HUES64 (cell line): Measurements from ENCODE around the gene NUFIP1.

Experiments
- H3K27ac ChIP-seq: 2 replicates; pipeline ENCODE4 v1.7.0; 2013; ENCODE audit warnings: low read depth, low read length, inconsistent platforms
- H3K27me3 ChIP-seq: 2 replicates; pipeline ENCODE4 v1.6.1; 2013; ENCODE audit warnings: mild to moderate bottlenecking, low read length; ENCODE audit not compliant: insufficient read depth
- H3K36me3 ChIP-seq: 2 replicates; pipeline ENCODE4 v1.6.1; 2013; ENCODE audit warnings: mild to moderate bottlenecking, low read length; ENCODE audit not compliant: insufficient read depth
- H3K4me1 ChIP-seq: 2 replicates; pipeline ENCODE4 v1.6.1; 2013; ENCODE audit warnings: mild to moderate bottlenecking, low read length, moderate library complexity; ENCODE audit not compliant: insufficient read depth
- H3K4me3 ChIP-seq: 2 replicates; pipeline ENCODE4 v1.5.1; 2013; ENCODE audit warnings: mild to moderate bottlenecking, low read length, moderate library complexity
- H3K9ac ChIP-seq: 2 replicates; pipeline ENCODE4 v1.6.1; 2013; ENCODE audit warnings: mild to moderate bottlenecking, low read depth, low read length
- H3K9me3 ChIP-seq: 2 replicates; pipeline ENCODE4 v1.6.1; 2013; ENCODE audit warnings: low read depth, low read length; ENCODE audit not compliant: insufficient read depth
- WGBS: fragments of 150-250, 120-280 bp; methylation state at CpG from one replicate; pipeline ENCODE4 v1.1.7; 2013; ENCODE audit warnings: missing lambda C conversion rate; 5-methylcytosine and 5-hydroxymethylcytosine counted together

NUFIP1 gene

GRCh38 chr13:44917589-44918325 is 71.5 kb downstream of the NUFIP1 start:
- no peaks in the 10 kb centered on the region for H3K9me3 ChIP-seq
- H3K36me3 ChIP-seq, result no peaks in the 10 kb centered on the region
- peak overlapping the region; percentile 85 for H3K4me3 ChIP-seq
- H3K27me3 ChIP-seq, result no peaks in the 10 kb centered on the region
- H3K9ac ChIP-seq, result peak overlapping the region; percentile 84
- H3K27ac ChIP-seq, result peak overlapping the region; percentile 91
- WGBS, result under 1% methylated on average over 41 of the region's 41 CpGs
- peaks cover 12% of the 10 kb centered on the region for H3K4me1 ChIP-seq

- no peaks in the 10 kb centered on the region for H3K36me3 ChIP-seq
- no peak overlapping the region for H3K4me3 ChIP-seq
- no peak overlapping the region for H3K9ac ChIP-seq
- H3K27me3 ChIP-seq, result no peaks in the 10 kb centered on the region
- H3K4me1 ChIP-seq, result peaks cover 4% of the 10 kb centered on the region
- peaks cover 10% of the 10 kb centered on the region for H3K9me3 ChIP-seq
- WGBS, result 97% methylated on average over 3 of the region's 3 CpGs
- no peak overlapping the region for H3K27ac ChIP-seq
Measured at GRCh38 chr13:44912278-44913016, 76.8 kb downstream of the NUFIP1 start.

- 86% methylated on average over 5 of the region's 5 CpGs for WGBS
- H3K4me3 ChIP-seq, result no peak overlapping the region
- H3K36me3 ChIP-seq, result no peaks in the 10 kb centered on the region
- H3K4me1 ChIP-seq, result peaks cover 8% of the 10 kb centered on the region; the same call in 1 of the 2 replicates
- peaks cover 10% of the 10 kb centered on the region for H3K9me3 ChIP-seq
- H3K27ac ChIP-seq, result no peak overlapping the region
- no peaks in the 10 kb centered on the region for H3K27me3 ChIP-seq
- H3K9ac ChIP-seq, result no peak overlapping the region
Measured at GRCh38 chr13:44908712-44909111, 80.6 kb downstream of the NUFIP1 start.

- Histone ChIP-seq H3K36me3 (no peaks in the 10 kb centered on the region), H3K27me3 (no peaks in the 10 kb centered on the region), H3K9me3 (peaks cover 10% of the 10 kb centered on the region), H3K27ac (no peak overlapping the region), H3K4me3 (no peak overlapping the region), H3K4me1 (peaks cover 8% of the 10 kb centered on the region; the same call in 1 of the 2 replicates), H3K9ac (no peak overlapping the region)
- WGBS, result 100% methylated on average over 1 of the region's 1 CpG
Measured at GRCh38 chr13:44908266-44908665, 81.0 kb downstream of the NUFIP1 start.

GRCh38 chr13:44906713-44907112 is 82.6 kb downstream of the NUFIP1 start:
- H3K36me3 ChIP-seq, result no peaks in the 10 kb centered on the region
- H3K4me3 ChIP-seq, result no peak overlapping the region
- H3K27me3 ChIP-seq, result no peaks in the 10 kb centered on the region
- H3K4me1 ChIP-seq, result peaks cover 8% of the 10 kb centered on the region; the same call in 1 of the 2 replicates
- no peak overlapping the region for H3K9ac ChIP-seq
- WGBS, result 79% methylated on average over 6 of the region's 6 CpGs
- H3K27ac ChIP-seq, result no peak overlapping the region
- peaks cover 8% of the 10 kb centered on the region for H3K9me3 ChIP-seq

- no peak overlapping the region for H3K4me3 ChIP-seq
- 93% methylated on average over 3 of the region's 4 CpGs for WGBS
- H3K27ac ChIP-seq, result no peak overlapping the region
- peaks cover 8% of the 10 kb centered on the region; the same call in 1 of the 2 replicates for H3K4me1 ChIP-seq
- H3K9ac ChIP-seq, result no peak overlapping the region
- H3K27me3 ChIP-seq, result no peaks in the 10 kb centered on the region
- no peaks in the 10 kb centered on the region for H3K36me3 ChIP-seq
- peaks cover 3% of the 10 kb centered on the region for H3K9me3 ChIP-seq
Measured at GRCh38 chr13:44906230-44906629, 83.0 kb downstream of the NUFIP1 start.

- H3K36me3 ChIP-seq, result no peaks in the 10 kb centered on the region
Measured at GRCh38 chr13:44905556-44905955, 83.7 kb downstream of the NUFIP1 start.

GRCh38 chr13:44904967-44905366 is 84.3 kb downstream of the NUFIP1 start:
- Histone ChIP-seq H3K9me3 (no peaks in the 10 kb centered on the region), H3K4me1 (peaks cover 8% of the 10 kb centered on the region; the same call in 1 of the 2 replicates), H3K27ac (no peak overlapping the region), H3K36me3 (no peaks in the 10 kb centered on the region), H3K4me3 (no peak overlapping the region), H3K9ac (no peak overlapping the region), H3K27me3 (no peaks in the 10 kb centered on the region)
- WGBS, result 86% methylated on average over 5 of the region's 5 CpGs

More at GRCh38 chr13:44905556-44905955, 83.7 kb downstream of the NUFIP1 start:
- Histone ChIP-seq H3K4me1 (peaks cover 8% of the 10 kb centered on the region; the same call in 1 of the 2 replicates), H3K9me3 (no peaks in the 10 kb centered on the region), H3K9ac (no peak overlapping the region), H3K4me3 (no peak overlapping the region), H3K27ac (no peak overlapping the region), H3K27me3 (no peaks in the 10 kb centered on the region)
- WGBS, result 90% methylated on average over 5 of the region's 5 CpGs

- no peaks in the 10 kb centered on the region for H3K9me3 ChIP-seq
- H3K27ac ChIP-seq, result no peak overlapping the region
- H3K4me3 ChIP-seq, result no peak overlapping the region
- H3K36me3 ChIP-seq, result no peaks in the 10 kb centered on the region
- H3K27me3 ChIP-seq, result no peaks in the 10 kb centered on the region
- no peak overlapping the region for H3K9ac ChIP-seq
- peaks cover 8% of the 10 kb centered on the region; the same call in 1 of the 2 replicates for H3K4me1 ChIP-seq
- WGBS, result 83% methylated on average over 4 of the region's 4 CpGs
Measured at GRCh38 chr13:44903574-44903985, 85.7 kb downstream of the NUFIP1 start.

- H3K27me3 ChIP-seq, result no peaks in the 10 kb centered on the region
- no peak overlapping the region for H3K4me3 ChIP-seq
- no peak overlapping the region for H3K27ac ChIP-seq
- 85% methylated on average over 5 of the region's 6 CpGs for WGBS
- H3K9ac ChIP-seq, result no peak overlapping the region
- H3K4me1 ChIP-seq, result peaks cover 8% of the 10 kb centered on the region; the same call in 1 of the 2 replicates
- H3K9me3 ChIP-seq, result no peaks in the 10 kb centered on the region
- H3K36me3 ChIP-seq, result no peaks in the 10 kb centered on the region
Measured at GRCh38 chr13:44902738-44903137, 86.5 kb downstream of the NUFIP1 start.

GRCh38 chr13:44899967-44900366 is 89.3 kb downstream of the NUFIP1 start:
- WGBS, result 93% methylated on average over 2 of the region's 2 CpGs
- H3K27ac ChIP-seq, result no peak overlapping the region
- H3K9ac ChIP-seq, result no peak overlapping the region
- H3K27me3 ChIP-seq, result no peaks in the 10 kb centered on the region
- no peaks in the 10 kb centered on the region for H3K36me3 ChIP-seq
- H3K9me3 ChIP-seq, result no peaks in the 10 kb centered on the region
- H3K4me3 ChIP-seq, result no peak overlapping the region
- no peaks in the 10 kb centered on the region for H3K4me1 ChIP-seq
